ENCODE data around the gene GLS.

Gene GLS

GRCh38 chr2:190887089-190887488 lies 6.5 kb downstream of the GLS start:
- DNase-seq (ENCODE audit: low spot score) = no peak

- DNase-seq (ENCODE audit: low spot score) = no peak
These were observed 7.8 kb downstream of the GLS start for GRCh38 chr2:190888449-190888848.

- DNase-seq (ENCODE audit: low spot score) = no peak
These were observed 8.7 kb downstream of the GLS start for GRCh38 chr2:190889175-190889943.

GRCh38 chr2:190891372-190891771 lies 10.8 kb downstream of the GLS start:
- DNase-seq (ENCODE audit: low spot score) = no peak

GRCh38 chr2:190891889-190892288 lies 11.3 kb downstream of the GLS start:
- DNase-seq (ENCODE audit: low spot score) = no peak

GRCh38 chr2:190893157-190893556 lies 12.5 kb downstream of the GLS start:
- no peak for DNase-seq (ENCODE audit: low spot score)

- DNase-seq (ENCODE audit: low spot score) = no peak
These were observed 15.9 kb downstream of the GLS start for GRCh38 chr2:190896477-190896876.

- DNase-seq (ENCODE audit: low spot score) = no peak
These were observed 23.3 kb downstream of the GLS start for GRCh38 chr2:190903693-190904450.

- no peak for DNase-seq (ENCODE audit: low spot score)
These were observed 24.1 kb downstream of the GLS start for GRCh38 chr2:190904640-190905261.

- DNase-seq (ENCODE audit: low spot score) = no peak
These were observed 27.9 kb downstream of the GLS start for GRCh38 chr2:190908532-190908931.

GRCh38 chr2:190909680-190910079 lies 29.1 kb downstream of the GLS start:
- no peak for DNase-seq (ENCODE audit: low spot score)

GRCh38 chr2:190910341-190911136 lies 29.9 kb downstream of the GLS start:
- no peak for DNase-seq (ENCODE audit: low spot score)

GRCh38 chr2:190911813-190912212 lies 31.2 kb downstream of the GLS start:
- DNase-seq (ENCODE audit: low spot score) = no peak

- no peak for DNase-seq (ENCODE audit: low spot score)
These were observed 32.1 kb downstream of the GLS start for GRCh38 chr2:190912726-190913125.

- DNase-seq (ENCODE audit: low spot score) = no peak
These were observed 33.1 kb downstream of the GLS start for GRCh38 chr2:190913725-190914124.

- no peak for DNase-seq (ENCODE audit: low spot score)
These were observed 36.2 kb downstream of the GLS start for GRCh38 chr2:190916829-190917228.

- DNase-seq (ENCODE audit: low spot score) = no peak
These were observed 39.5 kb downstream of the GLS start for GRCh38 chr2:190920085-190920484.

- no peak for DNase-seq (ENCODE audit: low spot score)
These were observed 41.8 kb downstream of the GLS start for GRCh38 chr2:190922376-190922775.

- DNase-seq (ENCODE audit: low spot score) = no peak
These were observed 46.7 kb downstream of the GLS start for GRCh38 chr2:190927301-190927700.

GRCh38 chr2:190929919-190930318 lies 49.3 kb downstream of the GLS start:
- no peak for DNase-seq (ENCODE audit: low spot score)

GRCh38 chr2:190930411-190930810 lies 49.8 kb downstream of the GLS start:
- no peak for DNase-seq (ENCODE audit: low spot score)

- no peak for DNase-seq (ENCODE audit: low spot score)
These were observed 51.9 kb downstream of the GLS start for GRCh38 chr2:190932514-190932913.
